Karpas-422 (cell line): ENCODE data around the gene BZW2. TPM values are rescaled to one million over a fixed set of nuclear protein-coding genes. Genes with fewer than 3 reads are reported as not detected.

Source experiments
- DNase-seq: peaks from one replicate; pipeline ENCODE4 v3.0.0-alpha.2; 2015
- H2AFZ ChIP-seq: fragments of 200-600 bp; sonication (generic); 2 replicates; pipeline ENCODE4 v1.6.1; 2014; ENCODE audit warnings: antibody characterized with exemption, low read length, mixed read lengths
- H3K27ac ChIP-seq: fragments of 200-600 bp; sonication (generic); 2 replicates; pipeline ENCODE4 v1.5.1; 2014; ENCODE audit warnings: mild to moderate bottlenecking, low read length, moderate library complexity
- H3K27me3 ChIP-seq: fragments of 200-600 bp; sonication (generic); 2 replicates; pipeline ENCODE4 v1.6.1; 2014; ENCODE audit warnings: low read length, mixed read lengths
- H3K36me3 ChIP-seq: fragments of 200-600 bp; sonication (generic); 2 replicates; pipeline ENCODE4 v1.6.1; 2014; ENCODE audit warnings: low read length, mixed read lengths; ENCODE audit not compliant: insufficient read depth
- H3K4me1 ChIP-seq: fragments of 200-600 bp; sonication (generic); 2 replicates; pipeline ENCODE4 v1.6.1; 2014; ENCODE audit warnings: mild to moderate bottlenecking, low read length, mixed read lengths
- H3K4me2 ChIP-seq: fragments of 200-600 bp; sonication (generic); 2 replicates; pipeline ENCODE4 v1.6.1; 2014; ENCODE audit warnings: low read length, low read depth, mild to moderate bottlenecking; ENCODE audit not compliant: poor library complexity, severe bottlenecking
- H3K4me3 ChIP-seq: fragments of 200-600 bp; sonication (generic); 2 replicates; pipeline ENCODE4 v1.5.1; 2014; ENCODE audit warnings: mild to moderate bottlenecking, antibody characterized with exemption, low read length, mixed read lengths
- H3K79me2 ChIP-seq: fragments of 200-600 bp; sonication (generic); 2 replicates; pipeline ENCODE4 v1.6.1; 2014; ENCODE audit warnings: mild to moderate bottlenecking, low read length, mixed read lengths
- H3K9ac ChIP-seq: fragments of 200-600 bp; sonication (generic); 2 replicates; pipeline ENCODE4 v1.6.0; 2014; ENCODE audit warnings: low read length
- H3K9me2 ChIP-seq: fragments of 200-600 bp; sonication (generic), shearing (Covaris generic); replicated peaks from 2 replicates; pipeline ENCODE4 v1.6.0; 2014; ENCODE audit warnings: mild to moderate bottlenecking, low read length, moderate library complexity; ENCODE audit not compliant: insufficient read depth
- H3K9me3 ChIP-seq: fragments of 300-700, 200-600 bp; sonication (generic); 2 replicates; pipeline ENCODE4 v1.6.1; 2014; ENCODE audit warnings: low read length, mixed read lengths
- H4K20me1 ChIP-seq: fragments of 200-600 bp; sonication (generic); 2 replicates; pipeline ENCODE4 v1.6.1; 2014; ENCODE audit warnings: mild to moderate bottlenecking, antibody characterized with exemption, low read length, low read depth; ENCODE audit not compliant: insufficient read depth
- total RNA-seq: library from RNA; depleted of rRNA; stranded (reverse); fragments of >200 nt; shearing (Covaris generic); gene quantifications from 2 replicates; pipeline ENCODE4 v1.2.3, GENCODE V29; 2014; ENCODE audit warnings: low replicate concordance; rRNA removed

Gene BZW2
- total RNA-seq, 1 experiment from 2014 or later: 122 TPM

GRCh38 chr7:16755397-16755796, 109.4 kb downstream of the BZW2 start:
- Histone ChIP-seq H2AFZ (no peak overlapping the region), H3K36me3 (no peaks in the 10 kb centered on the region), H4K20me1 (no peaks in the 10 kb centered on the region; the same call in 1 of the 2 replicates), H3K27me3 (no peaks in the 10 kb centered on the region), H3K4me1 (peaks cover 15% of the 10 kb centered on the region), H3K9me3 (no peaks in the 10 kb centered on the region), H3K4me2 (no peak overlapping the region), H3K4me3 (no peak overlapping the region), H3K79me2 (no peaks in the 10 kb centered on the region), H3K9ac (no peak overlapping the region), H3K9me2 (no peaks in the 10 kb centered on the region), H3K27ac (no peak overlapping the region)
- no peak for DNase-seq

Other genes with a start within 250 kb of the BZW2 start
- 0.07 TPM in 1 of 2 replicates, not detected in the other for gene CRPPA, start 224.6 kb upstream of the BZW2 start, total RNA-seq
- not detected in 2 replicates for gene SOSTDC1, start 180.4 kb upstream of the BZW2 start, total RNA-seq
- gene LRRC72, start 119.4 kb upstream of the BZW2 start, total RNA-seq: not detected in 2 replicates
- 25.1 and 34.5 TPM in 2 replicates for gene ANKMY2, start 427 bp upstream of the BZW2 start, total RNA-seq
- 2.0 and 4.2 TPM in 2 replicates for gene TSPAN13, start 107.6 kb downstream of the BZW2 start, total RNA-seq
- 0.19 and 2.5 TPM in 2 replicates for gene AGR2, start 158.8 kb downstream of the BZW2 start, total RNA-seq
- gene AGR3, start 235.8 kb downstream of the BZW2 start, total RNA-seq: not detected in 2 replicates